ENCODE results near the gene C15orf61.

C15orf61 gene

DNA sequence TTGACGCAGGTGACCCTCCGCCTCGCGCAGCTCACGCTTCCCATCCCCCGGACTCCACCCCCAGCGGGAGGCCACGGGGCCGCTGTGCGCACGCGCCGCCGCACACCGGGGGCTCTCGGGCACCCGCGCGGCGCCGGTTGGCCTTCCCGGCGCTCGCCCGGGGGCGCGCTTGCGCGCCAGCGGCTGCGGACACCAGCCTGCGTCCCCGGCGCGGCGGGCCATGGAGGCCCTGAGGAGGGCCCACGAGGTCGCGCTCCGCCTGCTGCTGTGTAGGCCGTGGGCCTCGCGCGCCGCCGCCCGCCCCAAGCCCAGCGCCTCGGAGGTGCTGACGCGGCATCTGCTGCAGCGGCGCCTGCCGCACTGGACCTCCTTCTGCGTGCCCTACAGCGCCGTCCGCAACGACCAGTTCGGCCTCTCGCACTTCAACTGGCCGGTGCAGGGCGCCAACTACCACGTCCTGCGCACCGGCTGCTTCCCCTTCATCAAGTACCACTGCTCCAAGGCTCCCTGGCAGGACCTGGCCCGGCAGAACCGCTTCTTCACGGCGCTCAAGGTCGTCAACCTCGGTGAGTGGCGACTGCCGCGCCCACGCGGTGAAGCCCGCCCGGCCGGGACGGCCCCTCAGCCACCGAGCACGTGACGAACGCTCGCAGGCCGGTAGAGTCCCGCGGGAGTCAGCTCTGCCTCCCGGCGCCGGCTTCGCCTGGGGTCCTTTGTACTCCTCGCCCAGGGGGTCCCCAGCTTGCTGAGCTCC lies at the start of gene C15orf61:
TSS of gene C15orf61 (plus strand) at position 103 of the 754 bp plus-strand sequence. CDS start at position 221, 118 bp downstream.
- peak; percentile 73 for DNase-seq

DNA sequence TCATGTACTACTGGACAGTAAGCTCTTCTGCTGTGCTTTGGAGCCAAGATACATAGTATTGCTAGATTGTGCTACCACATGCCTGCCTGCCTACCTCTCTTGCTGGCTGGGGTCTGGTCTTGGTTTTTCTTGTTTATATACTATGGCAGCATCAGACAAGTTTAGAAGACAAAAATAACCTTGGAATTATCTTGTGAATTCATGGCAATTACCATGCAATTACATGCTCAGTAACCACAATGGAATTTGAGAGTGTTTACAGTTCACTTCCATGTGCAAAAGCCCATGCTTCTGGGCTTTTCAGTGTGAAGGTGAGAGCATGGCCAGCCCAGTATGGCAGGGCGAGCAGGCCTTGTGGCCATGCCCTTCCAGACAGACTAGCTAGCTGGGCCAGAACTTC lies 48.0 kb upstream of the C15orf61 start:
- no peak for DNase-seq

DNA sequence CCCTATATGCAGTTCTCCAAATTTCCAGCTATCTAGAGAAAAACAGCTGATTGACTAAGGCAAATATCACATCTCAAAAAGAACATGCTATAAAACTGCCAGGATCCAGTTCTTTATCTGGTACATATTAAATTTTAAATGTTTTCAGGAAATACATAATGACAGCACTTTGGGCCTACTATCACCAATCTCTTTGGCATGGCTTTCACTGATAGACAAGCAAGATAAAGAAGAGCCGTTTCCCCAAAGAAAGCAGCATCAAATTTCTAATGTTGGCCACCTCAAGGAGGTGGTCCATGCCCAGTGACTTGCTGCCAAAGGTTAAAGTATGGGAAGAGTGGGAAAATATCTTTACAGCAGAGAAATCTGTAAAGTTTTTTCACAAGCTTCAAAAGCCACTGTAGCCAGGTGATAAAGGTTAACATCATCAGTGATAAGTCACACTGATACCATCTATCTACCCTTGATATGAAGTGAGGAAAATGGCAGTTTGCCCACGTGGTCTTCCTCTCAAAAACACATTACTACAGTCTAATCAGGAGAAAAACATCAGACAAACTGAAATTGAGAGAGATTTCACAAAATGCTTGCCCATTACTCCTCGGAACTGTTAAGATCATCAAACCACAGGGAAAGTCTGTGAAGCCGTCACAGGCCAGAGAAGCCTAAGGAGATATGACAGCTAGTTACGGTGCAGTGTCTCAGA lies 46.4 kb upstream of the C15orf61 start:
- DNase-seq = no peak

DNA sequence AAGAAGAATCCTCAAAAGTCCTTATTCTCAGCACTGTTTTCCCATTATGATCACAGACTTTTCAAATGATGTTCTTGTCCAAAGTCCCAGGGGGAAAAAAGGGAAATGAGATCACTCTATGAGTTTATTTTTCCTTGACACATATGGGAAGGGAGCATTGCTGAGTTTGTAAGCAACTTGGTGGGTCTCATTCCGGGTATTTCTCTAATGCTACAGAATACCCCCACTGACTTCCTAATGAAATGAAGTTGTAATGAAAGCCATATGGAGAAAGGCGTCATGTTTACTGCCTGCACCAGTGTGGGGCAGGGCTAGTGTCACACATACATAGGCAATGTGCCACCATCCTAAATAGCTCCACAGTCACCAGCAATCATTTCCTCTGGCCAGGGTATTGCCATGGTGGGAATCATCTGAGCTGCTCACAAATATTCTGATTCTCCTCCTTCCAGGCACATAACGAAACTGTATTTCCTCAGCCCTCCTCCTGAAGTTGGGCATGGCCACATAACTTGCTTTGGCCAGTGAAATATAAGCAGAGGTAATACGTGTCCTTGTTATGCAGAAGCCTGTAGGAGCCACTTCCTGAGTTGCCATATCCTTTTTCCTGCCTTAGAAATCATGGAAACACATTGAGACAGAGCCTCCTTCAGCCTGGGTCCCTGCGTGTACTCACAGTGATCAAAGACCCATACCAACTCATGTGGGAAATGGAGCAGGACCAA lies 41.0 kb upstream of the C15orf61 start:
- no peak for DNase-seq

DNA sequence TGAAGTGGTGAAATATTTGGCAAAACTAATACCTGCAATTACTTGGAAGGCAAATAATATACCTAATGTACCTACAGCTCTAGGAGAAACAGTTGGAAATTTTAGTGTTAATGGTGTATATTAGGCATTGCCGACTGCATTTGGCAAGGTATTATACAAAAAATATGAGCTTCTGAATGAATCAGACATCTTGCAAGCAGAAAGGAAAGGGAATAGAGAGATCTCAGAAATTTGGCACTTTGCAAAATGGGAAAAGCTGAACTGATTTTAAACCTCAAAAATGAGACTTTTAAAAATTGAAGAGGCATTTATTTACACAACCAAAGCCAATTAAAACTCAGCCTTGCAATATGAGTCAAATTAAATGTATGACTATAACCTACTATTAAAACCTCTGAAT lies 40.2 kb upstream of the C15orf61 start:
- DNase-seq = no peak

DNA sequence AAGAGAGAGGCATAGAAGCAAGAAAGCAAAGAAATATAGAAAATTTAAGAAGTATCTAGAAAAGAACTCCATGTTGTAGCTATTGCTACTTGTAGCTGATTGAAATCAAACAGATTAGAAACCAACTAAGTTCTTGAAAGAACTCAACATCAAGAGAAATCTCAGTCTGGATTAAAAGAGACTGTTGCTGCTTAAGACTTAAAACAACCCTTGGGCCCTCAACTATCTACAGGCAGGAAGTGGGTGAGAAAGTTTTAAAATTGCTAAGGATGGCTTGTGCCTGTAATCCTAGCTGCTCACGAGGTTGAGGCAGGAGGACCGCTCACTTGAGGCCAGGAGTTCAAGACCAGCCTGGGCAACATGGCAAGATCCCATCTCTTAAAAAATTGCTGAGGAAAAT lies 39.3 kb upstream of the C15orf61 start:
- DNase-seq = no peak

DNA sequence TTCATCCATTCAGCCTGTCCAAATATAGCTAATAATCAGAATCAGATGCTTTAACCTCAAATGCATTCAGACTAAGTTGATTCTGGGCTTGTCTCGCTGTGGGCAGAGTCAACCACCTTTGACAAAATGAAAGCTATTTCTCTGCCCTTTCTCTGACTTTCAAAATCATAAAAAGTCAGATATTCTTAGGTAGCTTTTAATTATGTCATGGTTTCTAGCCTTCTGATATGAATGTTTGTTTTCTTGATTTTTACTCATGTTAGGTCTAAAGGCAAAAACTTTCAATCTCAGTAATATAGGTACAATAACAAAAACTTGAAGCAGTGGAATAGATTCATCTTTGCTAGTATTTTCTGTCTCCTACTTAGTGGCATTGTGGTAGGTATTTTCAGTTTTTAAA lies 25.3 kb upstream of the C15orf61 start:
- no peak for DNase-seq

DNA sequence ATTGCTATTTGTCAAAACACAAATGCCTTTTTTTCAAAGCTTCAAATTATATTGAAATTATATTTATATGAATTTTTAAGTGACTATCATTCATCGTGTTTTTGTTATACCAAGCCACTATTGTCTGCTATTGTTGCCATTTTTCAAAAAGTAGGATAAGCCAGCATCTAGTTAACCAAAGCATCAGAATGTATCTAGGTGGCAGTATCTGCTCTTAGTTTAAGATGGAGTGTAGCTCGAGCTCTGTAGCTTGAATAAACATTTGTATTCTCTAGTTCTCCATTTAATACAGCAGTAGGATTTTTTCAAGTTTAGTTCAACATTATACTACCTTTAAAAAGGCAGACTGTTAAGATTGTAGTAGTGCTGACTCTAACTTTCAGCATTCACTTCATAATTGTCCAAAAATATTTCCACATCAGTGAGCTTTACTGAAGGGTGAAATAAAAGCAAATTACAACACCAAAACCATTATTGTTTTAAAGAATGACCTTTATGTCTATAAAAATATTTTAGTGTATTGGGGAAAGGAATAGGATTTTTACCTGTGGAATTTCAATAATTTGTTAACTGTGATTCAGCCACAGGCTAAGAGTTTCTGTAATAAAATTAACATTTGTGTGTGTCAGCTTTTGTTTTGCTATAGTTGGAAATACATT lies 19.6 kb upstream of the C15orf61 start:
- DNase-seq = no peak

DNA sequence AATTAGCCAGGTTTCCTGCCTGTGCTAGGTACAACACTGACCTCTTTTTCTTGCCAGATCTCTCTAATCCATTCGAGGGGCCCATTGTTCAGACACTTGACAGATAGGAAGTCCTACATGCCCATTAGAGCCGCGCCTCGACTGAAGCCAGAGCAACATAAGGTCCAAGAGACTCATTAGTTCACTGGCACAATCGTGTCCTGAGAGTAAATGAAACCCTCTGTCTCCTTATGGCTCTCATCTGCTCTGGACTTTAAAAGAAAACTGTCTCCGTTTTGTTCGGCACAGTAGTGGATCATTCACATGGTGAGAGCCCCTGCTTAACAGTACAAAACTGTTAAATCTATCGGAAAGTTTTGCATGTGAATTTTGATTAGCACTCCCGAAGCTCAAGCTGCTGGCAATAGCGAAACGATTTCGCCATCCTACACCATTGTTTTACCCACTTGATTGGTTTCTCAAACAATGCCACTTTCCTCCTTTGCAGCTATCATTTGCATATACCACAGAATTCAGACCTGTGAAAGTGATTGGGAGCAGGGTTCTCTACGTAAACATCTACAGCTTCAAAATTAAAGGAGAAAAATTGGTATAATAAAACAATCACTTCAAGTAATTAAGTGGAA lies 19.0 kb upstream of the C15orf61 start:
- no peak for DNase-seq

DNA sequence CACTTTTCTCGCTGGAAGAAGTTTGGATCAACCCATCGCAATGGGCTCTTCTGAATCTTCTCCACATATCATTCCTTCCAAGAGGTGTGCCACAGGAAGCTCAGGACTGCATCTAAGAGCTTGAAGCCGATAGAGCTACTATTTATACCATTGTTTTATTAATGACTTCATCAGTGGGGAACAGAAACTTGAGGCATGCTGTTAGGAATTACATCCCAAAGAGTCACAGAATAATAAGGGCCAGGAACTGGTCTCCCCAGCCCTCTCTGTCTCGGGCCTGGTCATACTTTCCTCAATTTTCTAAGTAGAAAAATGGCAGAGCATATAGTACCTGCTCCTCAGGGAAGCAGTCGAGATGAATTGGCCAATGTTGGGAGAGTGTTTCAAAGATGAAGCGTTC lies 16.9 kb upstream of the C15orf61 start:
- DNase-seq = no peak

DNA sequence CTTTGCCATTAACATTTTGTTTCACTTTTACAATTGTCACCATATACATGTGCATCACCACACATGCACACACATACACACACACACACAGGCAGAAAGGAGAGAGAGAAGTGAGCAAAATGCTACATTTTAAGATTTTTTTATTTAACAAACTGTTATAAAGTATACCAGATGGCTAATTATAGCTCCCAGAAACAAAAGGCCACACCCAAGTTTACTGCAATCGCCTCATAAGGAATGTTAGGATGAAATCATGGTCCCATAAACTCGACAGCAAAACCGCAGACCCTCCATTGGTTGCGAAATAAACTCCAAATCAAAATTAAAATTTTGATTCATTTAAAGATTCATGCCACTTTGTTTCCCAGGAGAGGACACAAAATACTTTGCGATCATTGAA lies 16.1 kb upstream of the C15orf61 start:
- DNase-seq = no peak

DNA sequence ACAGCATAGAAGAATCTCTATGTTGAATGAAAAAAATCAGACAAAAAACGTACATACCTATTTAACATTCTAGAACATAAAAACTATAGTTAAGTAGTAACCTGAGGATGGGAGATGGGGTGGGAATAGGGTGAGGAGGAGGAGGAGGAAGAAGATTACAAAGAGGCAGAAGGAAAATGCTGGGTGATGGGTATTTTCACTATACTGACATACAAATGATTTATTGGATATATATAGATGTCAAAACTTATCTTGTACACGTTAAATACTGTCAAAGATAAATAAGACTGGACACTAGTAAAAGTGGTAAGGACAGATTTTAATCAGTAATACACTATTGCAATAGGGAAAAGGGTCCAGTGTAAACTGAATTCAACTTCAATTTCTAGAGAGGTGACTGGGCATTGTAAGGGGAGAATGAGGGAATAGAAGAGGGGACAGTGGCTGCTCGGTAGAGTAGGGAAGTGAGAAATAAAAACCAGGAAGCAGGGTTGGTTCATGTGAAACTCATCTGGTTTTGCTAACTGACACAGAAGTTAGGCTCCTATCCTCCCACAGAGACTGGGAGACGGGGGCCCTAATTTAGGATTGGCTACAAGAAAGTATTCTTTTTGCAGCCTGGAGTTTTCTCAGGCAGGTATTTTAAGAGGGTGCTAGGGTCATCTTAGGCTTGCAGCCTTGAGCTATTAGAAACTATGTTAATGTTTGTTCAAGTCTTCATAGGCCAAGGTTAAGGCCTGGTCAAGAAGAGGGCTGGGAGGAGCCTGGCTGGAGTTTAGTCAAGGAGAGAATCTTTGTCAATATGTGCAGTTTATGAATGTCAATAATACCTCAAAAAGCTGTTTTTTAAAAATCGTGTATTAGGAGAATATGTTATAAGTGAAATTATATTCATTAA lies 15.0 kb upstream of the C15orf61 start:
- no peak for DNase-seq

DNA sequence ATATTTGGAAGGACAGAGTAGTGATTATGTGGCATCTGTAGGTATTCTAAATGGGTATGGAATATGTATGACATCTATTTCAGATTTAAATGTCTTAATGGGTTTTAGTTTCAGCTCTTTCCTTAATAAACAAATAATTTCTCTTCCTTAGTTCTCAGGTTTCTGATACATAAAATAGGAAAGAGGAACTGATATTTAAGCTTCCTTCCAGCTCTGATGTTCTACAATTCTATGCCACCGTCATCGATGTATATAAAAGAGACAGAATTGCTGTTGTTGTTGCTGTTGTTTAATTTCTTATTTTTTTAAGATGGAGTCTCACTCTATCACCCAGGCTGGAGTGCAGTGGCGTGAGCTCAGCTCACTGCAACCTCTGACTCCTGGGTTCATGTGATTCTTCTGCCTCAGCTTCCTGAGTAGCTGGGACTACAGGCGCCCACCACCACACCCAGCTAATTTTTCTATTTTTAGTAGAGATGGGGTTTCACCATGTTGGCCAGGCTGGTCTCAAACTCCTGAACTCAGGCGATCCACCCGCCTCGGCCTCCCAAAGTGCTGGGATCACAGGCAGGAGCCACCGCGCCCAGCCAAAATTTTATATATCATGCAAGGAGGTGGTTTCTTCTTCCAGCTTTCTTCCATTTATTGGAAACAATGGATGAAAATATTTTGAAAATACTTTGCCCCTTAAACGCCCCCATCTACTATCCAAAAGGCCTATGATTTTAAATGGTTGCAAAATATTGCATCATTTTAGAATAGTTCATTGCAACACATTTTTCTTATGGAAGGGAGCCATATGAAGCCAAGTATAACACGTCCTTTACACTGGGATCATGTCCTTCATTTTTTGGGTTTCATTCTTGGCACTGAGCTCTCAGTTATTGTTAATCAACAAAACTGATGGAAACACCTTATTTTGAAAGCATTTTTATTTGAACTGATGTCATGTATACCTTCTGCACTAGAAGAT lies 13.9 kb upstream of the C15orf61 start:
- no peak for DNase-seq

DNA sequence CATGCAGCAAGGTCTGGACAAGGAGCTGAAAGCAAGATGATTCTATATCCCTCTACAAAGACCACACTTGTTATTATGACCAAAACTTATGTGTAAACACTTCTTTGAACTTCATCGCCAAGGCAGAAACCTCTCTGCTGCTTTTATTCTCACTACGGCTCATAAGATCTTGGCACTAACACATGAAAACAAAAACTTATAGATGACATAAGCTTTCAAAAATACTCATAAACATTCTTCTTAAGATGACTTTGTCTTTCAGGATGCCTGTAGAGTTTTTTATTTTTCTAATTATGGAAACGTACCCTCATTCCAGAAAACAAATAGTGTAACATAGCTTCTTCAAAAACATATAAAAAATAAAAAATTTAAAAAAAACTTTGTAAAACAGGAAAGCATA lies 12.5 kb upstream of the C15orf61 start:
- DNase-seq = no peak

DNA sequence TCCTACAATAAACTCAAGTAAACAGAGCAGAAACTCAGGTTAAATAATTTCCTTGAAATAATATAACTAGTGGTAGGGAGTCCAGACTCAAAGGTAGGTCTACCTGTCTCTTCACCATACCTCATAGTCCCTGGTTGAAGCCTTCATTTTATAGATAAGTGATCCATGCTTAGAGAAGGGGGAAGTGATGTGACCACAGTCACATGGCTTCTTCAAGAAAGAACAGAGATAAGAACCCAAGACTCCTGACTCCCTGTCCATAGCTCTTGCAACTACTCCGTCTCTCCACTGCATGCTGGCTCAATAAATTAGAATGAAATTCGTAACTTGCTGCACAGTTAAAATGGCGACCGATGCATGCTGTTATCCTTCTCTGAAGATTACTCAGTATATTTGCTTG lies 11.0 kb upstream of the C15orf61 start:
- DNase-seq = no peak

DNA sequence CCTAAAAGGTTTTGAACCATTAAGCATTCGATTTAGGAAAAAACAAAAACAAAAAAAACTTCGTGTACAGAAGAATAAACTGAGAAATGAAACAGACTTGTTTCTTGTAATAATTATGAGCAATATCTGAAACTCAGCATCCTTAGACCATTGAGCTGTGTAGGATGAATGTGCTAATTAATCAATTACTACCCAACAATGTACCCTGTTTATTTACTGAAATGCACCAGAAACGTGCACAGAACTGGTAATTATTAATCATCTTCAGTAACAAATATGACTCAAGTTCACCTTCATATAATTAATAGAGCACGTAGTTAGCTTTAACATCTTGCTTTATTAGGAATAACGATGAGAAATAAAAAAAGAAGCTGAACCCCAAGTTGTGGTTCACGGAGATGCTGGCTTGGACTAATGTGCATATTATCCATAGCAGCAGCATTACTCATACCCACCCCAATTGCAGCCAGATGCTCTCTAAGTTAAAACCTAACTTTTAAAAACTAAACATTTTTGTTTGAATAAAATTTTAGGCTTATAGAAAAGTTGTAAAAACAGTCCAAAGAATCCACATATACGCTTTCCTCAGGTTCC lies 10.2 kb upstream of the C15orf61 start:
- DNase-seq = no peak

DNA sequence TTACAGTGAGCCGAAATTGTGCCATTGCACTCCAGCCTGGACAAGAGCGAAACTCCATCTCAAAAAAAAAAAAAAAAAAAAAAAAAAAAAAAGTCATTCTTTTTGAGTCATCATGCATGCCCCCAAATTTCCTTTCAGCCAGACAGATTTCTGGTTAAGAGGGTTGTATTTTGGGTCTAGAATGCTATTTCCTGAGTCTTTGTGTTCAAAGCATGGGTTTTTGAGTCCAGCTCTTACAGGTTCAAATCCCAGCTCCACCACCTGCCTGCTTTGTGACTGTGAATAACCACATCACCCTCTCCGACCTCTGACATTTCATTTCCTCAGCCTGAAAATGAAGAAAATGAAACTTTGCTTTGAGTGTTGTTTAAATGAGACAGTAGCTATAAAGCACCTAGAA lies 9.3 kb upstream of the C15orf61 start:
- DNase-seq = no peak

DNA sequence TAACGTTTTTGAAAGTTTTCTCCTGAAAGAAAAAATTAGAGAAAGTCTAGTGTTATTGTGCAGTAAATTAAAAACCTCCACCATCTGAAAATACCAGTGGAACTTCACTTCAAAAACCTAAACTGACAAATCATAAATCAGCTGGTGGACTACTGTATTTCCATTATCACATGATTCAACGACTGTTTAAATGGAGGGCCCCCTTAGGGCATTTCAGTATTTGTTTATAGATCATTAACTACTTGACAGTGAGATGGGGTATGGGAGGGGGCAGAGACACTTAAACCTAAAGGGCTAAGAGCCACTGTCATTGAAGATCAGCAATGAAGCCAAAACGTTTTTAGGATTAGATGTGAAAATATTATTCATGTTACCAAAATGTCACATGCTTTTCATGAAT lies 8.8 kb upstream of the C15orf61 start:
- DNase-seq = no peak

DNA sequence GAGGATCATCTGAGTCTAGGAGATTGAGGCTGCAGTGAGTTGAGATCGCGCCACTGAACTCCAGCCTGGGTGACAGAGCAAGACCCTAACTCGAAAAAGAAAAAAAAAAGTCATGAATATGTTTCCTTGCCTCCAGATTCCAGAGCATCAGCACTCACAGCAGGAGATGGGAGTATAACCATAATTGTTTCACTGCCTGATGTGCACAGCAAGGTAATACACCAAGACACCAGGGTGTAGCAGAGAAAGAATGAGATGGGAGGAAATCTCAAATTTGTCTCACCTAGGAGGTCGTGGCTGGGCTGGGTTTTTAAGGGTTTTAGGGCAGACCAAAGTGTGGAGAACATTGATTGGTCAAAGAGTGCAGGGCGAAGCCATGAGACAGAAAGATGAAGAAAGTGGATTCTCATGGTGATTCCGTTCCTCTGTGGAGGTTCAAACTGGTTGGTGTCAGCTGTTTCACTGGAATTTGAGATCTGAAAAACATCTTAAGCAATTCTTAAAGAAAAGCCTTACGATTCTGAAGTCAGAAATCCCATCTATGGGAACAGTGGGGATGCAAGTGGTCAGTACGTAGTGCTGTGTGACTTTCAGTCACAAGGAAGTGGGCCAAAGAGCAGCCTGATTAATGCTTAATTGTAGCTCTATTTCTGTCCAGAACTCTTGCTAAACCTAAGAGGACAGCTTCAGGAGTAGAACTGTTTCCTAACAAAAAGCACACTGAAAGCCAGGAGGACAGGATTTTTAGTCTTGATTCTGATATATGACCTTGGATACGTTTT lies 7.8 kb upstream of the C15orf61 start:
- DNase-seq = no peak

Measured in activated CD4-positive, alpha-beta T cell treated with anti-CD3 and anti-CD28 coated beads for 1 hour (primary cell).